Measurements from ENCODE around the gene NLK.
"Not testable (repeated sequence)": the region's sequence is repeated elsewhere in the genome, so short reads cannot be mapped to it uniquely, and the experiment has no call there.

- TF ChIP-seq CTCF (conservative IDR thresholded peaks at IDR 0.05; ENCODE audit: low read length); EZH2phosphoT487 (IDR thresholded peaks at IDR 0.05; ENCODE audit: borderline replicate concordance): not testable (repeated sequence)
Observed at GRCh38 chr17:28235066-28235700, 192.7 kb downstream of the NLK start.

Data from Loucy (cell line).